Fibroblast of mammary gland (primary cell): ENCODE data around the gene MAP3K5.

ENCODE experiments used
- DNase-seq: peaks from one replicate; pipeline ENCODE4 v3.0.0-alpha.2; 2010; ENCODE audit warnings: low read depth
- H3K4me3 ChIP-seq: 2 replicates; pipeline ENCODE4 v1.5.1; 2011; ENCODE audit warnings: low read depth, mild to moderate bottlenecking, low read length, moderate library complexity; ENCODE audit not compliant: control insufficient read depth
- CTCF ChIP-seq: conservative IDR thresholded peaks from 2 replicates; pipeline ENCODE4 v1.5.1; 2011; ENCODE audit warnings: low read depth, low read length, inconsistent platforms; ENCODE audit not compliant: control insufficient read depth, insufficient read depth

MAP3K5 gene

GRCh38 chr6:136780972-136781371 lies 11.3 kb downstream of the MAP3K5 start:
- TF ChIP-seq CTCF = no peak
- H3K4me3 ChIP-seq = no peak overlapping the region
- DNase-seq = no peak

- no peak for TF ChIP-seq CTCF
- DNase-seq = no peak
- H3K4me3 ChIP-seq = no peak overlapping the region
These were observed 12.6 kb downstream of the MAP3K5 start for GRCh38 chr6:136779682-136780081.

- H3K4me3 ChIP-seq = no peak overlapping the region
- TF ChIP-seq CTCF = no peak
These were observed 14.6 kb downstream of the MAP3K5 start for GRCh38 chr6:136777651-136778050.

DNA sequence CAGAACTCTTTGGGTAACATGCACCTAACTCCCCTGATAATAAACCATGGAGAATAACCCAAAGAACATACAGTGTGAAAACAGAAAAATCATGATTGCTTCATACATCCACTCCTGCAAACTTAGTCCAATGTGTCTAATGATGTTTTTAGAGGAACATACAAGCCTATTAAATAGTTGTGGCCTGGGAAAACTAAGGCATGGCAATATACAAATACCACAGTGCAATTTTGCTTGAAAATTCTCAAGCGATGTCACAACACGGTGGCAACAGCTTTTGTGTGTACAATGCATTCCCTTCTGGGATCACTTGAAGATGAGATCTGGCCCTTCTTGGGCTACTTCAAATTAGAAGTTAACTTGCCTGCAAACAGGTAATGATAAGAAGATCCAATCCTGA lies 16.7 kb downstream of the MAP3K5 start:
- H3K4me3 ChIP-seq = no peak overlapping the region
- no peak for DNase-seq
- TF ChIP-seq CTCF = no peak

More at GRCh38 chr6:136777651-136778050, 14.6 kb downstream of the MAP3K5 start:
- no peak for DNase-seq

GRCh38 chr6:136775081-136775480 lies 17.2 kb downstream of the MAP3K5 start:
- DNase-seq = no peak
- no peak for TF ChIP-seq CTCF
- no peak overlapping the region for H3K4me3 ChIP-seq

DNA sequence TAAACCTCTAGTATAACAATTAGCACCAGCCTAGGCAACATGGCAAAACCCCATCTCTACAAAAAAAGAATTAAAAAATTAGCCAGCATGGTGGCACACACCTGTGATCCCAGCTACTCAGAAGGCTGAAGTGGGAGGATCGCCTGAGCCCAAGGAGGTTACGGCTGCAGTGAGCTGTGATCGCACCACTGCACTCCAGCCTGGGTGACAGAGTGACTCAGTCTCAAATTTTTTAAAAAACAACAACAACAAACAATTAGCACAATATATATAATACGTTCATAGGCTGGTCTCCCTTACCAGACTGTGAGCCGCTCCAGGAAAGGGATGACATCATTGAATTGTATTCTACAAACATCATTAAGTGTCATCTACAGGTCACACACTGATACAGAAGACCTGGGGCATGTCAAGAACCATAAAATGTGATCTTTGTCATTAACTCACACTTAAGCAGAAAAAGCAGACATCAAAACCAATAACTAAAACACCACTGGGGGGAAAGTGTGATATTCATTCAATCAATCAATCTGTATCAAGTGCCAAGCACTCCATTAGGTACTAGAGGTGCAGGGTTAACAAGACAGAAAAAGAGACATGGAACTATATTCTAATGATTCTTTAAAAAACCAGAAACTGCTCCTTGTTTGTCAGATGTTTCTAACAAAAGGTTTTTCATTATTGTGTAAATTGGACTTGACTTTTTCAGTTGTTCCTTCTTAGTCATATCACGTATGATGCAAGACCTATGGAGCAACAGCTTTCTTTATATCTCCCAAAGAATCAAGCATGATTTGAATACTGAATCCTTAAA lies 17.8 kb downstream of the MAP3K5 start:
- H3K4me3 ChIP-seq = no peak overlapping the region
- DNase-seq = peak; percentile 86
- TF ChIP-seq CTCF = no peak
